ENCODE results near the gene RASA3.
A peak's percentile ranks its signal among the peaks of the same experiment; 100 is the strongest.

RASA3 gene

DNA sequence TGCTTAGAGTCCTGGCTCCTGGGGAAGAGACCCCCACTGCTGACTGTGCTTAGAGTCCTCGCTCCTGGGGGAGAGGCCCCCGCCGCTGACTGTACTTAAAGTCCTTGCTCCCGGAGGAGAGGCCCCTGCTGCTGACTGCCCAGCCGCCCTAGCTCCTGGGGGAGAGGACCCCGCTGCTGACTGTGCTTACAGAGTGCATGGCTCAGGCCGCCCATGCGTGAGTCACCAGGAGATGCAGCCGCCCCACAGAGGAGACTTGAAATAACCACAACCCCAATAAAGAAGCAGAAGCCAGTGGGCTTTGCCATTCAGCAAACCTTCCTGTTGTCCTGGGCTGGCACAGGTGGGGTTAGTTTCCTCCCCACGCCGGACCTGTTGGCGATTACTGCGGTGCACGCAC lies 79.4 kb downstream of the RASA3 start:
- H3K79me2 ChIP-seq (ENCODE audit: insufficient read depth, low read length) = peaks cover 58% of the 10 kb centered on the region
- peaks cover 63% of the 10 kb centered on the region for H3K36me3 ChIP-seq (ENCODE audit: insufficient read depth, low read length)
- TF ChIP-seq EZH2 (IDR thresholded peaks at IDR 0.05; ENCODE audit: borderline replicate concordance, low read depth, low read length, severe bottlenecking) (no peak), CTCF (IDR thresholded peaks at IDR 0.05; ENCODE audit: borderline replicate concordance, extremely low read depth, low read length, poor library complexity, severe bottlenecking) (no peak)
- no peak overlapping the region for H3K27ac ChIP-seq (ENCODE audit: low read length)
- no peaks in the 10 kb centered on the region for H3K27me3 ChIP-seq (ENCODE audit: insufficient read depth, low read length, poor library complexity)
- no peak for DNase-seq
- H2AFZ ChIP-seq (ENCODE audit: low read depth, low read length) = no peak overlapping the region
- H3K9ac ChIP-seq (ENCODE audit: low read depth, low read length) = no peak overlapping the region
- no peak overlapping the region for H3K4me2 ChIP-seq (ENCODE audit: insufficient read depth, low read length)
- H3K4me3 ChIP-seq (ENCODE audit: low read depth in 1 of 2, low read length in 2 of 2) = no peak overlapping the region
- H3K9me3 ChIP-seq (ENCODE audit: insufficient read depth, low read length, severe bottlenecking) = no peaks in the 10 kb centered on the region
- no peak for ATAC-seq (ENCODE audit: insufficient read depth, low read depth)
- peaks cover 9% of the 10 kb centered on the region for H3K4me1 ChIP-seq (ENCODE audit: insufficient read depth, low read length)
- H4K20me1 ChIP-seq (ENCODE audit: insufficient read depth, low read length) = peaks cover 79% of the 10 kb centered on the region

DNA sequence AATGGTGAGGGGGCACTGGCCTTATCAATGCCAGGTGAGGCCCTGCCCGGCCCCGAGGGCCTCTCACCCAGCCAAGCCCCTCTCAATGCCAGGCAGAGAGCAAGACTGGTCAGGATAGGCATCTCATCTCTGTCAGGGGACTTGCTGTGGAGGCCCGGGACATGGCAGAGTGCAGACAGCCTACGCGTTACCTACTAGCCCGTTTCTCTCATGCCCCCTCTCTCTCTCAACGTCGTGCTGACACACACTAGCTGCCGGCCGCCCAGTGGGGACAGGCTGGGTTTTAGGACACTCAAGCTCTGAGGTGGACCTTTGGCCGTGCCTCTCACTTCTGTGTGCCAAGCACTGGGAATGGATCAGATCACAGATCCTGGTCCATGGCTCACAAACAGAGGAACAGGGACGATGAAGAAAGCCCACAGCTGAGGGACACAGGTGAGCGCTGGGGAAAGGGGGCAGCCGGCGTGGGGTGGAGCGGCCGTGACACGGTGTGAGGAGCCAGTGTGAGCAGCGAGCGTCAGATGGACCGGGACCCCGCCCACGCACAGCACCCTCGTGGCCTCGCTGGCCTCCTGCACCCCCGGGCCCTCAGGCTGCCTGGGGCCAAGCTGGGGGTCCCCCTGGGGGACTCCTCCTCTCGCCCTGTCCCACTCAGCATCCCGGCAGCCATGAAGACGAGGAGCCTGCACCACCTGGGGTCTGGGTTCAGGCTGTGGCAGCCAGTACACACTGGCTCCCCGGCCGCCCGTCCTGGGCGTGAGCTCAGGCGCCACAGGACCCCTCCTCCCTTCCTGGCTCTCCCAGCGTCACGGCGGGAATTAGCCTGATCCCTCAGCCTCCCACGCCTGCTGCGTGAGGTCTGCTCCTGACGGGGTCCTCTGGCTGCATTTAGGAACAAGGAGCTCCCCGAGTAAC lies 81.6 kb downstream of the RASA3 start:
- Histone ChIP-seq H3K4me1 (ENCODE audit: insufficient read depth, low read length) (peaks cover 9% of the 10 kb centered on the region), H3K27me3 (ENCODE audit: insufficient read depth, low read length, poor library complexity) (no peaks in the 10 kb centered on the region), H3K27ac (ENCODE audit: low read length) (no peak overlapping the region), H4K20me1 (ENCODE audit: insufficient read depth, low read length) (peaks cover 71% of the 10 kb centered on the region), H3K9me3 (ENCODE audit: insufficient read depth, low read length, severe bottlenecking) (no peaks in the 10 kb centered on the region), H3K36me3 (ENCODE audit: insufficient read depth, low read length) (peaks cover 47% of the 10 kb centered on the region), H3K4me3 (ENCODE audit: low read depth in 1 of 2, low read length in 2 of 2) (no peak overlapping the region), H2AFZ (ENCODE audit: low read depth, low read length) (no peak overlapping the region), H3K4me2 (ENCODE audit: insufficient read depth, low read length) (no peak overlapping the region), H3K79me2 (ENCODE audit: insufficient read depth, low read length) (peaks cover 47% of the 10 kb centered on the region), H3K9ac (ENCODE audit: low read depth, low read length) (no peak overlapping the region)
- no peak for ATAC-seq (ENCODE audit: insufficient read depth, low read depth)
- TF ChIP-seq CTCF (IDR thresholded peaks at IDR 0.05; ENCODE audit: borderline replicate concordance, extremely low read depth, low read length, poor library complexity, severe bottlenecking) = no peak
- no peak for TF ChIP-seq EZH2 (IDR thresholded peaks at IDR 0.05; ENCODE audit: borderline replicate concordance, low read depth, low read length, severe bottlenecking)
- no peak for DNase-seq

DNA sequence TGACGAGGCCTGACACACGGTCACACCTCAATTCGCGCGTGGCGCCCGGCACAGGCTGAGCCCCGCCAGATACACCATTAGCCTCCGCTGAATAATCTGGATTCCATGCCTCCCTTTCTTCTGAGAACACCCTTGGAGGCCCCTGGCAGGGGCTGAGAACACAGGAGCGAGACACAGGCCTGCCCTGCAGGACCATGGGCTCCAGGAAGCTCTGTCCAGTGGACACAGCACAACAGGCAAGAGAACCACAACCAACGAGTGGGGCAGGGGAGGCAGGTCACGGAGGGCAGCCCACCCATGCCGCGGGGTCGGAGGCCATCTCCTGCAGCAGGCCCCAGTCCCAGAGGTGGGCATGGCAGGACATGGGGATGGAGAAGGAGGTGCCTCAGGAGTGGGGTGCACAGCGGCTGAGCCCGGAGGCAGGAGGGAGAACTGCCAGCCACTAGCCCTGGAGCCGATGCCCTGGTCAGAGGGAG lies 82.8 kb downstream of the RASA3 start:
- TF ChIP-seq CTCF (IDR thresholded peaks at IDR 0.05; ENCODE audit: borderline replicate concordance, extremely low read depth, low read length, poor library complexity, severe bottlenecking) = no peak
- TF ChIP-seq EZH2 (IDR thresholded peaks at IDR 0.05; ENCODE audit: borderline replicate concordance, low read depth, low read length, severe bottlenecking) = no peak
- peak overlapping the region; percentile 3; the same call in 1 of the 2 replicates for H3K27ac ChIP-seq (ENCODE audit: low read length)

More for the DNA sequence above, 82.8 kb downstream of the RASA3 start:
- H3K36me3 ChIP-seq (ENCODE audit: insufficient read depth, low read length) = peaks cover 36% of the 10 kb centered on the region
- H3K9me3 ChIP-seq (ENCODE audit: insufficient read depth, low read length, severe bottlenecking) = no peaks in the 10 kb centered on the region
- H3K4me3 ChIP-seq (ENCODE audit: low read depth in 1 of 2, low read length in 2 of 2) = no peak overlapping the region
- peaks cover 9% of the 10 kb centered on the region for H3K4me1 ChIP-seq (ENCODE audit: insufficient read depth, low read length)
- no peak overlapping the region for H2AFZ ChIP-seq (ENCODE audit: low read depth, low read length)
- peaks cover 36% of the 10 kb centered on the region for H3K79me2 ChIP-seq (ENCODE audit: insufficient read depth, low read length)
- H3K9ac ChIP-seq (ENCODE audit: low read depth, low read length) = no peak overlapping the region
- no peak for ATAC-seq (ENCODE audit: insufficient read depth, low read depth)
- H3K4me2 ChIP-seq (ENCODE audit: insufficient read depth, low read length) = no peak overlapping the region
- peaks cover 62% of the 10 kb centered on the region for H4K20me1 ChIP-seq (ENCODE audit: insufficient read depth, low read length)
- DNase-seq = no peak
- H3K27me3 ChIP-seq (ENCODE audit: insufficient read depth, low read length, poor library complexity) = no peaks in the 10 kb centered on the region

Measured in DND-41 (cell line).